Prostate gland (tissue), 2 donors: ENCODE data around the gene MYO5C.

Source experiments
- CTCF ChIP-seq, 4 experiments: fragments of 200-600 bp in 2 of 4; fragments of 450-650 bp in 2 of 4; sonication (generic) in 2 of 4; IDR thresholded peaks; 1 replicate in 3 of 4; 2 replicates in 1 of 4; pipeline ENCODE4 v1.5.1; 2016 to 2019; ENCODE audit warnings: antibody characterized with exemption in 4 of 4, mild to moderate bottlenecking in 2 of 4, moderate library complexity in 2 of 4
- POLR2A ChIP-seq: fragments of 450-650 bp; IDR thresholded peaks from one replicate; pipeline ENCODE4 v1.6.1; 2016; ENCODE audit warnings: antibody characterized with exemption, mild to moderate bottlenecking
- POLR2AphosphoS5 ChIP-seq: sonication (generic); formaldehyde crosslinking; IDR thresholded peaks from one replicate; pipeline ENCODE4 v1.6.1; 2017; ENCODE audit warnings: antibody characterized with exemption

DNA sequence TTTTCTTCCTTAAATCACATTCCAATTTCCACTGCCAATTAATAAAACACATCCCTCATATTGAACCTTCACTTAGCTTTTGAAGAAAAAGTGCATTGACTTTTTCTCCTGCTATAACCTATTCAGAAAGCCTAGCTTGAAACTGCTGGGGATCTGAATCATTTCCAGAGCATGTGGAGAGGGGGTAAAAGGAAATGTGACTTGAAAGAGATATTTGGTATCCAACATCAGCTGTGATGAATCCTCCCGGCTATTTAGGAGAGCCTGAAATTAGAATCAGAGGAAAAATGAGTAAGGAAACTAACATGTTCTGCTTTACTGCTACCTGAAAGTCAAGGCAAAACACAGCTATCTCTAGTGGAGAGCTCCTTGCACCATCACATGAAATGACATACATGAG, 101.8 kb downstream of the MYO5C start:
- TF ChIP-seq CTCF (IDR thresholded peaks at IDR 0.05) (no peak), POLR2A (no peak), POLR2AphosphoS5 (no peak)
